ENCODE data around the gene TMEM258. TPM values are rescaled to one million over a fixed set of nuclear protein-coding genes. Genes with fewer than 3 reads are reported as not detected.
A peak's percentile ranks its signal among the peaks of the same experiment; 100 is the strongest.

Gene TMEM258
- polyA plus RNA-seq, 2 of the 4 experiments (the other 2 are of a cell fraction) = 257 to 280 TPM

DNA sequence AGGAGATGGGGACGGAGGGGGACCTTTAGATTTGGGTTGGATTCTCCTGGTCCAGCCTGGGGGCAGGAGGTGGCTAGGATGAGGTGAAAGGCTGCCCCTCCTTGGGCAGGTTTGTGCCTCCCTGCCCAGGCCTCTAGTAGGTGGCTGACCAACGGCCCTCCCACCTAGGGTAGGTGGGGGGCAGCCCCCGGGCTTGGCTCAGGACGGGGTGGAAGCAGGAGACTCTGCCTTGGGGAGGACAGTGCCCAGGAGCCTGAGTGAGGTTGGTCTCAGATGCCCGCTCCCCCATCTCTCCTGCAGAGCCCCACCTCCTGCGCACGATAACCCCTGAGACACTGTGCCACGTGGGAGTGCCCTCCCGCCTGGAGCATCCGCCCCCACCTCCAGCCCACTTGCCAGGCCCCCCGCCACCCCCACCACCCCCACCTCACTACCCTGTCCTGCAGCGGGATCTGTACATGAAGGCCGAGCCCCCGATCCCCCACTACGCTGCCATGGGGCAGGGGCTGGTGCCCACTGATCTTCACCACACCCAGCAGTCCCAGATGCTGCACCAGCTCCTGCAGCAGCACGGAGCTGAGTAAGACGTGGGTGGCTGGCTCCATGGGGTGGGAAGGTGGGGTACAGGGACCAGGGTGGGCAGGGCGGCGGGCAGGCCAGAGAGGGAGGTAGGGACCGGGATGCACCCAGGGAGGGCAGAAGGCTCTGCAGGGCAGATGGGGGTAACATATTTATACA, 22.3 kb downstream of the TMEM258 start:
- Histone ChIP-seq H3K4me2 (peak overlapping the region; percentile 43; the same call in 1 of the 3 replicates), H3K4me3 (no peak overlapping the region), H3K4me1 (peaks cover 68% of the 10 kb centered on the region), H3K27ac (peak overlapping the region; percentile 40 to 70; a peak in 4 of 6 replicates), H3K9me3 (no peaks in the 10 kb centered on the region)
- CTCF ChIA-PET = interaction anchor here (1.1 to 1.7 kb wide), 3 partner anchors 16 to 27 kb away, joined by 3 to 7 read pairs (median 4); no protein-coding TSS in a partner anchor
- ATAC-seq (no peak; a peak in 1 of 6 replicates), FAIRE-seq (no peak), DNase-seq (ENCODE audit: low read depth in 1 of 2, low spot score in 1 of 2) (no peak)
- TF ChIP-seq, protein P1, sequence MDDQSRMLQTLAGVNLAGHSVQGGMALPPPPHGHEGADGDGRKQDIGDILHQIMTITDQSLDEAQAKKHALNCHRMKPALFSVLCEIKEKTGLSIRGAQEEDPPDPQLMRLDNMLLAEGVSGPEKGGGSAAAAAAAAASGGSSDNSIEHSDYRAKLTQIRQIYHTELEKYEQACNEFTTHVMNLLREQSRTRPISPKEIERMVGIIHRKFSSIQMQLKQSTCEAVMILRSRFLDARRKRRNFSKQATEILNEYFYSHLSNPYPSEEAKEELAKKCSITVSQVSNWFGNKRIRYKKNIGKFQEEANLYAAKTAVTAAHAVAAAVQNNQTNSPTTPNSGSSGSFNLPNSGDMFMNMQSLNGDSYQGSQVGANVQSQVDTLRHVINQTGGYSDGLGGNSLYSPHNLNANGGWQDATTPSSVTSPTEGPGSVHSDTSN (IDR thresholded peaks at IDR 0.05) = no peak
- TF ChIP-seq FOSB (CRISPR knock-in tag; IDR thresholded peaks at IDR 0.05) (no peak), HDAC2 (IDR thresholded peaks at IDR 0.05) (no peak), TP53 (CRISPR knock-in tag; IDR thresholded peaks at IDR 0.05) (no peak), EHF (CRISPR knock-in tag; IDR thresholded peaks at IDR 0.05) (no peak), MYC (IDR thresholded peaks at IDR 0.05; ENCODE audit: borderline replicate concordance, low read length) (no peak), ZFP36 (IDR thresholded peaks at IDR 0.05; ENCODE audit: borderline replicate concordance, partially characterized antibody) (no peak), RAD21 (conservative IDR thresholded peaks at IDR 0.05 in 1 of 2, IDR thresholded peaks at IDR 0.05 in 1 of 2) (no peak), SREBF2 (IDR thresholded peaks at IDR 0.05) (no peak), JUN (IDR thresholded peaks at IDR 0.05) (no peak), GATA3 (IDR thresholded peaks at IDR 0.05; ENCODE audit: borderline replicate concordance) (no peak), ESRRA (IDR thresholded peaks at IDR 0.05; ENCODE audit: borderline replicate concordance, low read length) (no peak)
- TF ChIP-seq, protein P2, sequence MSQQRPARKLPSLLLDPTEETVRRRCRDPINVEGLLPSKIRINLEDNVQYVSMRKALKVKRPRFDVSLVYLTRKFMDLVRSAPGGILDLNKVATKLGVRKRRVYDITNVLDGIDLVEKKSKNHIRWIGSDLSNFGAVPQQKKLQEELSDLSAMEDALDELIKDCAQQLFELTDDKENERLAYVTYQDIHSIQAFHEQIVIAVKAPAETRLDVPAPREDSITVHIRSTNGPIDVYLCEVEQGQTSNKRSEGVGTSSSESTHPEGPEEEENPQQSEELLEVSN (IDR thresholded peaks at IDR 0.05; ENCODE audit: borderline replicate concordance, low read depth) = no peak
- 80% methylated on average over 11 of the region's 20 CpGs for WGBS (ENCODE audit: missing lambda C conversion rate)
- POLR2A ChIA-PET = no interaction called here

DNA sequence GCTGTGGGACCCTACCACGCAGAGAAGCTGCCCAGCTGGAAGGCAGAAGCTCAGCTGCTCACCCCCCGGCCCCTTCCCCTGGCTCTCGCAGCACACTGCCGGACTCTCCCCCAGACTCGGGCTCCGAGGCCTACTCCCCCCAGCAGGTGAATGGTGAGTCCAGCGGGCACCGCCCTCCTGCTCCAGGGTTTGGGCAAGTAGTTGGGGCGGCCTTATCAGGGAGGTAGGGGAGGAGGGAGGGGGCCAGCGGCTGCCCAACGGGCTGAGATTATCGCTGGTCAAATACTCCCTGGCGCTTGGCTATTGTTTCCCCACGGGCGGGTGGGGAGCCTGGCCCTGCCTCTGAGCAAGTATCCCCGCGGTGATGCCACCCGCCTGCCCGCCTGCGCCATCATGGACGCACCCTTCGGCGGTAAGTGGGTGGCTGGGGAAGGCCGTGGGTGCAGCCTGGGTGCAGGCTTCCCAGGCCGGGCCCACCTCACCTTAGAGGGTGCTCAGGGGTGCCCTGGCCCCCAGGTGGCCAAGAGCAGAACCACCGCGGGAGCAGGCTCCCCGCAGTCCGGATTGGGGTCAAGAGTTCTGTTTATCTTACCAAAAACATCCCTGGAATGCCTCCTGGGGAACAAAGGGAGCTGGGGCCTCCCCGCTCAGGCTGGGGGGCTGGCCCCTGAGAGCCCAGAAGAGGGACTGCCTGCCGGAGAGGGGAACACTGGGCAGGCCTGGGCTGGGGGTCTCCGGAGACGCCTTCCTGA, 23.1 kb downstream of the TMEM258 start:
- ChIA-PET POLR2A (no interaction called here), CTCF (interaction anchor here (1.0 to 7.2 kb wide), 4 partner anchors 16 to 28 kb away, joined by 4 to 44 read pairs (median 24); no protein-coding TSS in a partner anchor)
- Histone ChIP-seq H3K4me2 (peak overlapping the region; percentile 43), H3K4me3 (no peak overlapping the region), H3K4me1 (peaks cover 75% of the 10 kb centered on the region), H3K9me3 (no peaks in the 10 kb centered on the region), H3K27ac (peak overlapping the region; percentile 40 to 70; a peak in 5 of 6 replicates)
- 77% methylated on average over 22 of the region's 33 CpGs for WGBS (ENCODE audit: missing lambda C conversion rate)
- ATAC-seq = peak; percentile 35 to 67; a peak in 3 of 6 replicates
- no peak for FAIRE-seq
- TF ChIP-seq FOSB (CRISPR knock-in tag; IDR thresholded peaks at IDR 0.05) = no peak
- no peak for TF ChIP-seq ZSCAN20 (CRISPR knock-in tag; IDR thresholded peaks at IDR 0.05)
- TF ChIP-seq, protein P3, sequence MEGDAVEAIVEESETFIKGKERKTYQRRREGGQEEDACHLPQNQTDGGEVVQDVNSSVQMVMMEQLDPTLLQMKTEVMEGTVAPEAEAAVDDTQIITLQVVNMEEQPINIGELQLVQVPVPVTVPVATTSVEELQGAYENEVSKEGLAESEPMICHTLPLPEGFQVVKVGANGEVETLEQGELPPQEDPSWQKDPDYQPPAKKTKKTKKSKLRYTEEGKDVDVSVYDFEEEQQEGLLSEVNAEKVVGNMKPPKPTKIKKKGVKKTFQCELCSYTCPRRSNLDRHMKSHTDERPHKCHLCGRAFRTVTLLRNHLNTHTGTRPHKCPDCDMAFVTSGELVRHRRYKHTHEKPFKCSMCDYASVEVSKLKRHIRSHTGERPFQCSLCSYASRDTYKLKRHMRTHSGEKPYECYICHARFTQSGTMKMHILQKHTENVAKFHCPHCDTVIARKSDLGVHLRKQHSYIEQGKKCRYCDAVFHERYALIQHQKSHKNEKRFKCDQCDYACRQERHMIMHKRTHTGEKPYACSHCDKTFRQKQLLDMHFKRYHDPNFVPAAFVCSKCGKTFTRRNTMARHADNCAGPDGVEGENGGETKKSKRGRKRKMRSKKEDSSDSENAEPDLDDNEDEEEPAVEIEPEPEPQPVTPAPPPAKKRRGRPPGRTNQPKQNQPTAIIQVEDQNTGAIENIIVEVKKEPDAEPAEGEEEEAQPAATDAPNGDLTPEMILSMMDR (IDR thresholded peaks at IDR 0.05) = 0 out of 3 replicates have a peak, but pooled peaks have one; percentile 12
- no peak for TF ChIP-seq MAFK (IDR thresholded peaks at IDR 0.05; ENCODE audit: partially characterized antibody)
- peak in 1 of 2 experiments; percentile 7; a peak in 1 of 5 replicates for TF ChIP-seq RAD21 (conservative IDR thresholded peaks at IDR 0.05 in 1 of 2, IDR thresholded peaks at IDR 0.05 in 1 of 2)
- no peak for TF ChIP-seq EHF (CRISPR knock-in tag; IDR thresholded peaks at IDR 0.05)
- peak in 1 of 2 experiments; percentile 58 for DNase-seq (ENCODE audit: low read depth in 1 of 2, low spot score in 1 of 2)

All from A549 (cell line).